ENCODE results near the gene KIF19. TPM values are rescaled to one million over a fixed set of nuclear protein-coding genes. Genes with fewer than 3 reads are reported as not detected.

The KIF19 gene, protein sequence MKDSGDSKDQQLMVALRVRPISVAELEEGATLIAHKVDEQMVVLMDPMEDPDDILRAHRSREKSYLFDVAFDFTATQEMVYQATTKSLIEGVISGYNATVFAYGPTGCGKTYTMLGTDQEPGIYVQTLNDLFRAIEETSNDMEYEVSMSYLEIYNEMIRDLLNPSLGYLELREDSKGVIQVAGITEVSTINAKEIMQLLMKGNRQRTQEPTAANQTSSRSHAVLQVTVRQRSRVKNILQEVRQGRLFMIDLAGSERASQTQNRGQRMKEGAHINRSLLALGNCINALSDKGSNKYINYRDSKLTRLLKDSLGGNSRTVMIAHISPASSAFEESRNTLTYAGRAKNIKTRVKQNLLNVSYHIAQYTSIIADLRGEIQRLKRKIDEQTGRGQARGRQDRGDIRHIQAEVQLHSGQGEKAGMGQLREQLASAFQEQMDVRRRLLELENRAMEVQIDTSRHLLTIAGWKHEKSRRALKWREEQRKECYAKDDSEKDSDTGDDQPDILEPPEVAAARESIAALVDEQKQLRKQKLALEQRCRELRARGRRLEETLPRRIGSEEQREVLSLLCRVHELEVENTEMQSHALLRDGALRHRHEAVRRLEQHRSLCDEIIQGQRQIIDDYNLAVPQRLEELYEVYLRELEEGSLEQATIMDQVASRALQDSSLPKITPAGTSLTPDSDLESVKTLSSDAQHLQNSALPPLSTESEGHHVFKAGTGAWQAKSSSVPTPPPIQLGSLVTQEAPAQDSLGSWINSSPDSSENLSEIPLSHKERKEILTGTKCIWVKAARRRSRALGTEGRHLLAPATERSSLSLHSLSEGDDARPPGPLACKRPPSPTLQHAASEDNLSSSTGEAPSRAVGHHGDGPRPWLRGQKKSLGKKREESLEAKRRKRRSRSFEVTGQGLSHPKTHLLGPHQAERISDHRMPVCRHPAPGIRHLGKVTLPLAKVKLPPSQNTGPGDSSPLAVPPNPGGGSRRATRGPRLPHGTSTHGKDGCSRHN
- under 0.01 and 0.09 TPM in 2 replicates for total RNA-seq

DNA sequence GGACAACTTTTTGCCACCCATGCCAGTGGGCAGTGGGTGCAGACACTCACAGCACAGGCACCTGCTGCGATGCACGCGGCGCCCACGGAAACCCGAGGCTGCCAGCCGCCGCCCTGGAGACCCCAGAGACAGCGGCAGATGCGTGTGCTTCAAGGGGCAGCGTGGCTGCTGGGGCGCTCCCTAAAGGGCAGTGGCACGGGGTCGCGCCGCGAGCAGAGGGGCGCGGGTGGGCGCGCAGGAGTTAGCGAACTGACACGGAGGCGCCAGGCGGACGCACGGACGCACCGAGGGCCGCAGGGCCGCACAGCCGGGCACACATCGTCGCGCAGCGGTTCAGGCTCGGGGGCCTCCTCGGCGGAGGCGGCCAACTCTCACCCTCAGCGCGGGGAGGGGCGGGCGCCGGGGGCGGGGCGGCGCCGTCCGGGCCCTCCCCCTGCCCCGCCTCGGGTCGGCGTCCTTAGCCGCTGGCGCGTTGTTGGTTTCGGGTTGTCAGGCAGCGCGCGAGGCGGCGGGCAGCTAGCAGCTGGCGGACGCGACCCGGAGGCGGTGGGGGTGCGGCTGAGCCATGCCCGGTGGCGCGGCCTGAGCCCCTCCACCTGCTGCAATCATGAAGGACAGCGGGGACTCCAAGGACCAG is at the start of gene KIF19:
Gene KIF19 (plus strand): TSS at position 484 of the 637 bp plus-strand sequence. CDS start 124 bp downstream, at position 608.

DNA sequence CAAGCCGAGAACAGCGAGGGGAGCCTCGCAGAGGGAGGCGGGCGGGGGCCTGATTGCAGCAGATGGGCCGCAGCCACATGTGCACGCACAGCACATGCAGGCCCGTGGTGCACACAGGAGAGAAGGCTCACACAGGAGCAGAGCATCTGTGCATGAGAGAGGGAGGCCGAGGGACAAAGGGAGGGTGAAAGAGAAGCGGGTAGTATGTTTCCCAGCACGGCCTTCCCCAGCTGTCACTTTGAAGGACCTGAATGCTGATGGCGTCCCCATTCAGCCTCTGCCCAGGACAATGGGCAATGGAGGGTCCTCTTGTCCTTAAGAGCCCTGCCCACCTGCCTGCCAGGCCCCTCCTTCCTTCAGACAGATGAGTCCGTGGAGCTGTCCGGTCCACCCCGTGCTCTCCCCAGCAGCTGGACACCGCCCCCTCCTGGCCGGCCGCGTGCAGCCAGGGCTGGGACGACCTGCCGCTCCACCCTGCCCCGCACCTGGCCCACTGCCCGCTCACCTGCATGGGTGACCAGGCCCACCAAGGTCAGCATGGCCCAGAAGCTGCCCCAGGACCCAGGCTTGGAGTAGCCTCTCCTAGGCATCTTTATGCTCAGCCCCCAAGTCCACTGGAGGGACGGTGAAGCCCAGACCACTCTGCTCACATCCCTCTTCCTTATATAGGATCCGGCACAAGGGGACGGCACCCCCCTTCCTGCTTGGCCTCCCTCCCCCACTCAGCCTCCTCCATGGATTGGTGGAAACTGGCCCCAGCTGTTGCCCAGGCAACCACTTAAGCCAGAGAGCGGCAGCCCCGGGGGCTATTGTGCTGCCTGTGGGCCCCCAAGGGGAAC is 35.4 kb downstream of the KIF19 start, which contains the start of gene BTBD17:
Gene BTBD17 (minus strand): TSS at position 639 of the 839 bp plus-strand sequence. CDS start 49 bp downstream, at position 590.

DNA sequence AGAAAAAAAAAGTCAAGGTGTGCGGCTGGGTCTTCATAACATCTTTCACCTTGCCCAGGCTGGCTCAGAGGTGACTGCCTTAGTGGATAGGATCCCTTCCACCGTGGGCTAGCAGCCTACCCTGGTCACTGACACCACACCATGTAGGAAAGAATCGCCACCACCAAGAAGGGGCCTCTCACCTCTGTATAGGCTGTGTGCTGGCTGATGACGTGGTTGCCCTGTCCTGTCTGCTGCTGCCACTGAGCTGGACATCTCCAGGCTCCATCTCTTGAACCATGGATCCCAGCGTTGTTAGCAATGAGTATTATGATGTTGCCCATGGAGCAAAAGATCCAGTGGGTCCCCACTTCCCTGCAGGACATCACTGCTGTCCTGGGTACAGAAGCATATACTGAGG is 41.2 kb downstream of the KIF19 start, which contains the start of gene GPR142:
Gene GPR142 (plus strand): TSS at position 301 of the 400 bp plus-strand sequence. CDS start 2,035 bp downstream, outside the sequence.

Other genes with a start within 250 kb of the KIF19 start
- 4,517 and 4,794 TPM in 2 replicates for gene RPL38, start 122.5 kb upstream of the KIF19 start, total RNA-seq
- gene TTYH2, start 112.7 kb upstream of the KIF19 start, total RNA-seq, result 2.4 and 2.9 TPM in 2 replicates
- gene DNAI2, start 52.0 kb upstream of the KIF19 start, total RNA-seq, result not detected in 2 replicates
- gene BTBD17, start 35.6 kb downstream of the KIF19 start, total RNA-seq, result not detected in 2 replicates
- not detected in 2 replicates for gene GPR142, start 41.3 kb downstream of the KIF19 start, total RNA-seq
- gene GPRC5C, start 105.9 kb downstream of the KIF19 start, total RNA-seq, result 10.7 and 10.9 TPM in 2 replicates
- gene CD300A, start 140.4 kb downstream of the KIF19 start, total RNA-seq, result not detected in 2 replicates
- not detected in 2 replicates for gene CD300LB, start 205.2 kb downstream of the KIF19 start, total RNA-seq
- gene CD300C, start 219.9 kb downstream of the KIF19 start, total RNA-seq, result not detected in 2 replicates
- not detected in 2 replicates for gene CD300H, start 241.3 kb downstream of the KIF19 start, total RNA-seq

Data from smooth muscle cell of bladder (primary cell).